GM19351 (cell line): ENCODE data around the gene PCSK5.
"Not testable (repeated sequence)": the region's sequence is repeated elsewhere in the genome, so short reads cannot be mapped to it uniquely, and the experiment has no call there.

Experiments
- ATAC-seq: cut with Tn5 transposase; IDR thresholded peaks from one replicate; pipeline ENCODE4 v1.9.1; 2021; ENCODE audit warnings: mild to moderate bottlenecking, moderate library complexity; ENCODE audit not compliant: unreplicated experiment

PCSK5 gene

DNA sequence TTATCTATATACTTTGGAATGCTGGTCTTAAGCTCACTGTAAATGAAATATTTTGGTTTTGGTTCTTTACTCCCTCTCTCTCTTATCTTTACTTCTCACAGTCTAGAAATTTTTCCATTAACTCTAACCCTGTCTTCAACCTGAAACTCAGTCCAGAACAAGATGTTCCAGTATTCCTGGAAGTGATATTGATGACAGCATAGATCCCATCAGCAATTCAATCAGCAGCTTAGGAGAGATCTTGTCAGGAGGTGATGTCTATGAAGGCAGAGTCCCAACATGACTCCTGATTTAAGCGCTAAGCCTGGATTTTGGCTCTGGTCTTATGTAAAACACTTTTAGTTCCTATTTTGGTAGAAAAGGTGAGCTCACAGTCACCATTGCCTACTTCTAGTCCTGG is 451.1 kb downstream of the PCSK5 start:
- ATAC-seq = no peak

DNA sequence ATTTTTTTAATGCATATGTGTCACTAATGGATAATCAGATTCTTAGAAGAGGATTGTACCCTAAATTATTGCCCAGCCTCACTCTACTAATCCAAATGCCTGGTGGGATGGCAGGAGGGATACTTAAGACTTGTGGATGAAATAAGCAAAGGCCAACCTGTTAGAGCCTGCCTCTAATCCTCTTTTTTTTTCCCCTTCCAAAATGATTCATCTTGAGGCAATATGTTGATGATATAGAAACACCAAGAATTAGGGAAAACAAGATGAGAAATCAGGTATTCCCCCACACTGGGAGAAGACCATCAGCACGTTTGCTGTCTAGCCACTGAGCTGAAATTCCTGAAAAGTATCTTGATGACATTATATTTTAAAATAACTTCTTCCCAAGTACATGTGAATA is 451.7 kb downstream of the PCSK5 start:
- ATAC-seq = no peak

DNA sequence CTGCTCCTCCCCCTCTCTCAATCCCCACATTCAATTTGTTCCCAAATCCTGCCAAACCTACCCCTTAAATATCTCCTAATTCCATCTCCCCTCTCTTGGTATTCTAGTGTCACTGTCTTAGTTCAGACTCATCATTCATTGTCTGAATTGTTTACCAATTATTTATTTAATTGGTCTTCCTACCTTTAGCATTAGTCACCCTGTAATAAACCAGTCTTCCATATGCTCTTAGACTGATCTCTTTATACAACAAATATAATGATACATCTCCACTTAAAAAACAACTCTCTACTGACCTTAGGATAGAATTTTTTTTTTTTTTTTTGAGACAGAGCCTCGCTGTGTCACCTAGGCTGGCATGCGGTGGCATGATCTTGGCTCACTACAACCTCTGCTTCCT is 452.4 kb downstream of the PCSK5 start:
- no peak for ATAC-seq

DNA sequence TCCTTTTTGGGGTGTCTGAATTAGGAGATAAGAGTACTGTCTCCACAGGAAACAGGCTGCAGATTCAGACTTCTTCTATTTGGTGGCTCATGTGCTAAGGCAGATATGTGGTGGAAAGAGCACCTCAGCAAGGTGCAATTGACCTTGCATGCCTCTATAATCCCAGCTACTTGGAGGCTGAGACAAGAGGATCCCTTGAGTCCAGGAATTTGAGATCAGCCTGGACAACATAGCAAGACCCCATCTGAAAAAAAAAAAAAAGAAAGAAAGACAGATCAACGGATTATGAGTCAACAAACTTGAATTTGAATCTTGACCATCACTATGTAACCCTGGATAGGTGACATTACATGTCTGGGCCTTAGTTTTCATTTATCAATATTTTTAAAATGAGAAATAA is 459.4 kb downstream of the PCSK5 start:
- no peak for ATAC-seq

DNA sequence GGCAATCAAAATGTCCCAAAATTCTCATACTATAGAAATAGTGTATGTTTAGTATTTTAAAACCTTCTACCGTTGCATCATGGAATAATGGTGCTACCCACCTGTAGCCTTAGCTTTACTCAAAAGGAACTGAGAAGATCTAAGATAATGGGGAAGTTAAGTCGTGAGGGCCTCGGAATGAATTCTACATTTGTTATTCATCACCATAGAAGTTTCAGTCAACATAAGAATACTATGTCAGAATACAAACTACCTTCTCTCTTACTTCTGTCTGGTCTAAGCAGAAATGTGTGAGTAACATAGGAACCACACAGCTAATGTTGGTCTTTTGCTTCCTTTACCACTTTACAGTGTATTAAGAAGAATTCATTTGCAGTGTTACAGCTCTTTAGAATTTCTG is 460.5 kb downstream of the PCSK5 start:
- peak; percentile 69 for ATAC-seq

DNA sequence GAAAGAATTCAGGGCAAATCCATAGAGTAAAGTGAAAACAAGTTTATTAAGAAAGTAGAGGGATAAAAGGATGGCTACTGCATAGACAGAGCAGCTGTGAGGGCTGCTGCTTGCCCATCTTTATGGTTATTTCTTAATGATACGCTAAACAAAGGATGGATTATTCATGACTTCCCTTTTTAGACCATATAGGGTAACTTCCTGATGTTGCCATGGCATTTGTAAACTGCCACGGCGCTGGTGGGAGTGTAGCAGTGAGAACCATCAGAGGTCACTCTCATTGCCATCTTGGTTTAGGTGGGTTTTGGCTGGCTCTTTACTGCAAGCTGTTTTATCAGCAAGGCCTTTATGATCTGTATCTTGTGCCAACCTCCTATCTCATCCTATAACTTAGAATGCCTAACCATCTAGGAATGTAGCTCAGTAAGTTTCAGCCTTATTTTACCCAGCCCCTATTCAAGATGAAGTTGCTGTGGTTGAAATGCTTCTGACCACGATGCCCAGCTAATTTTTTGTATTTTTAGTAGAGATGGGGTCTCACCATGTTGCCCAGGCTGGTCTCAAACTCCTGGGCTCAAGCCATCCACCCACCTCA is 461.6 kb downstream of the PCSK5 start:
- no peak for ATAC-seq

DNA sequence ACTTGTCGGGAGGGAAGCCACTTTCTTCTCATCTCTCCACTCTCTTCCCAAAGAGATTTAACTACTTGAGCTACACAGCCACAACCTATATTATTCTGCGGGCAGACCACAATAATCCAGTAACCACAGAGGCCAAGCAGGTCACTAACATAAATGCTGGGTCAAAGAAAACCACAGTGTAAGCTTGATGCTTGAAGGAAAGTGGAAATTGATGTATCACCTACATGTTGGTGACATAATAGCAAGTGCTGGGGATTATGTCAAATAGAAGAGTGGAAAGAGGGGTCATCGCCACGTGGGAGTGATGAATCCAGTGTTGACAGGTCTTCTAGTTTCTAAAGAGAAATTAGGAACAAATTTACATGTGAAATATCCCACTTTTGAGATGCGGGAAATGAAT is 462.8 kb downstream of the PCSK5 start:
- no peak for ATAC-seq

DNA sequence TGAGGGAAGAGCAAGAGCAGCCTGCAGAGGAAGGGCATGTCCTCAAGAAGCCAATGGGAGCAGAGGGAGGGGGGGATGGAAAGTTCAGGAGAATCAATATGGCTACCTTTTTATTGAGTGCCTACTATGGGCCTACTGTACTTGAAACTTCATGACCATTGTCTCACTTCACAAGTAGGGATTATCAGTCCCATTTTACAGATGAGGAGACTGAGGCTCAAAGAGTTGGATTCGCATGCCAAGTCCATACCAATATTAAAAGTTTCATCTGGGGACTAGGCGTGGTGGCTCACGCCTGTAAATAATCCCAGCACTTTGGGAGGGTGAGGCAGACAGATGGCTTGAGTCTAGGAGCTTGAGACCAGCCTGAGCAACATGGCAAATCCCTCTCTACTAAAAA is 463.7 kb downstream of the PCSK5 start:
- ATAC-seq = no peak

DNA sequence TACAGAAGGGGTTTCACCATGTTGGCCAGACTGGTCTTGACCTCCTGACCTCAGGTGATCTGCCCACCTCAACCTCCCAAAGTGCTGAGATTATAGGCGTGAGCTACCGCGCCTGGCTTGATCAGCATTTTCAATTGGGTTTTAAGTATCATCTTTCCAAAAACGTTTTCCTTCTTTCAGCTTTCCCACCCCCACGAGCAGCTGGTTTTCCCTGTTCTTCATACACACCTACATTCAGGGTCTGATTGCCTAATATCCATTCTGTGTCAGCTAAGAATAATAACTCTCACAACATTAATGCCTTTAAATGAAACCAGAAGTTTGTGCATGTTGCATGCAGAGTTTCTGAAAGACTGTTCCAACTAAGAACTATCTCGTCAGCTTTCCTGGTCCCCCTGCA is 465.4 kb downstream of the PCSK5 start:
- no peak for ATAC-seq

DNA sequence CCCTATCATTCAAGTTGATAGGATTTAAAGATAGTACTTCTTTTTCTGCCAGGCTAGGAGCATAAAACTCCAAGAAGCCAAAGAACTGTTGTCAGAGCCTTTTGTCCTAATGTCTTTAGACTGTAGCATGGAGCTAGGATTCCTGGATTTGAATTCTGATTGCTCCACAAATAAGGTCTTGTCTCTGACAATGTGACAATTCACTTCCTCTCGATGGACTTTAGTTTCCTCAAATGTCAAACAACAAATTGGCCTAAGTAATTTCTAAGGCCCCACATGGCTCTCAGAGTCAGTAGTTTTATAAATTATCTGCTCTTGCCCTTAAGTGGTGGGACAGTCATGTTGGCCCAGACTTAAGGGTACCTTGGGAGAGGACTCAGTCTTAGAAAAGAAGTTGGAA is 467.1 kb downstream of the PCSK5 start:
- ATAC-seq = no peak

DNA sequence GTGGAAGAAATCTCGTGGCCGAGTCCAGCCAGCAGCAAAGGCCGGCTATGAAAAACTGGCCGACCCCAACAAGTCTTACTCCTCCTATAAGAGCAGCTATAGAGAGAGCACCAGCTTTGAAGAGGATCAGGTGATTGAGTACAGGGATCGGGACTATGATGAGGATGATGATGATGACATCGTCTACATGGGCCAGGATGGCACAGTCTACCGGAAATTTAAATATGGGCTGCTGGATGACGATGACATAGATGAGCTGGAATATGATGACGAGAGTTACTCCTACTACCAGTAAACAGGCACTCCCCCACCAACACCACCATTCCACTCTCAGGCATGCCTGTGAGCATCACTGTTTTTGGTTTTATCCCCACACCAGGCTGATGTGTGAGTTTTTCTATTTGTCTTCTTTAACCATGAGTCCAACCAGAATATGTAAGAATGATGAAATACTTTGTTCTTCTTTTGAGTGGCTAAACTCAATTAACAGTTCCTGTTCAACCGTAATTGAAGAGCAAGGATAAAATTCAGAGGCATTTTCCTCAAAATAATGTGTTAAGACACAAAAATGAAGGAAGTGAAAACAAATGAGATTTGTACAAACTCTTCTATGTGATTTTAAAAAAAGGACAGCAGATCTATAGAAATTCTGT is 468.3 kb downstream of the PCSK5 start:
- no peak for ATAC-seq

GRCh38 chr9:76359365-76359764 is 468.9 kb downstream of the PCSK5 start:
- ATAC-seq = no peak

DNA sequence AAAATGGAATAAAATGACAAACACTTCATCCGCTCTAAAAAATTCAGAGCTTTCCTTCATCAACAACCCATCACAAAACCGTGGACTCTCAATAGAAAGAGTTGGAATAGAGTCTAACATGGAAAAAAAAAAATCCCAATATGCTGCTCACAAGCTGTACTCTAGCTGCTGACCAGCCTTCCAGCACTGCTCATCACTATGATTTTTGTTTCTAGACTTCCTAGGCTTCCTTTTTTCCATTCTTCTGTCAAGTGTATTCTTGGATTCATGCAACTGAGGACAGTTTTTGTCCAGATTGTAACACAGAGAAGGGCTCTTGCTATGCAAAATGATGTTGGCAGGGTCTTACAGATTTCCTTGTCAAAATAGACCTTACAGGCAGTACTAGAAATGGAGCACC is 469.3 kb downstream of the PCSK5 start:
- ATAC-seq = no peak

- not testable (repeated sequence) for ATAC-seq
These were observed 472.0 kb downstream of the PCSK5 start for GRCh38 chr9:76362332-76363031.

DNA sequence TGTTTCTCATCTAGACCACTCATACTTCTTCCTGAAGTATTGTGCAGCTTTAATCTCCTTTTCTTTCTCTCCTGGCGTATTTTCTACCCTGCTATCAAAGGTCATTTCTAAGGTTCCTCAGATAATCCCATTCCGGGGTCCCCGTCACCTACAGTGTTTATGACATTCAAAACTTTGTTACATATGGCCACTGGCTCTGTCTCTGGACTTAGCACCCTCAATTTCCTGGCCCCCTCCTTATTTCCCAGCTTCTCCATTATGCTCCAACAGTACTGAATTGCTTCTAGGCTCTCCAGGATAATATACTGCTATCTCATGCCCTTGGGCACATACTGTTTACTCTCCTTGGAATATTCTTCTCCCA is 472.5 kb downstream of the PCSK5 start:
- no peak for ATAC-seq

DNA sequence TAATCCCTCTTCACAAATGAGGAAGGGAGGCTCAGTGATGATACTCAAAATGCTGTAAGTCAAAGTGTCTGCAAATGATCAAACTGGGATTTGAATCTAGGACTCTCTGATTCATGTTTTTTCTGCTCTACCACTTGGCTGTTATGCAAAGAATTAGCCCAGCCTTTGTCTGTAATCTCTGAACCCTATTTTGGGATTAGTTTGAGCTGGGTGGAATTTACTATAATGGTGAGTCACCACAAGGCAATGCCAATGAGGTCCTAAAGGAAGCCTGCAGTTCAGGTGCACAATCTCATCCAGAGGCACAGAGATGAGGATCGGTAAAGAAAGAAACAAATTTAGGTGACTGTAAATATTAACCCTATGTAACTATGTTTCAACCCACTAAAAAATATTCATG is 474.6 kb downstream of the PCSK5 start:
- ATAC-seq = no peak

- ATAC-seq = no peak
These were observed 475.8 kb downstream of the PCSK5 start for GRCh38 chr9:76366275-76366674.

DNA sequence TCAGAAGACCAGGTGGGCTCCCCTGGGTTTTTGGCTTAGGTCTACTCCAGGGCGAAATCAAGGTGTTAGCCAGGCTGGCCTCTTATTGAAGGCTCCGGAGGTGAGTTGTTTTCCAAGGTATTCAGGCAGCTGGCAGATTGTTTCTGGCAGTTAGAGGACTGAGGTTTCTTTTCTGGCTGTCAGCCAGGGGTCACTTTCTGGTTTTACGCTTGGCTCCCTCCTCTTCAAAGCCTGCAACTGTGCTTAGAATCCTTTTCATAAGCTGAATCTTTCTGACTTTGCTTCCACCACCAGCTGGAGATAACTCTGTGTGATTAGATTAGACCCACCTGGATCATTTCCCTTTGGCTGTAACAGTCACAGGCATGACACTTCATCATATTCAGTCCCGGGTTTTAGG is 479.1 kb downstream of the PCSK5 start:
- peak; percentile 66 for ATAC-seq

- no peak for ATAC-seq
These were observed 480.0 kb downstream of the PCSK5 start for GRCh38 chr9:76370396-76371023.

DNA sequence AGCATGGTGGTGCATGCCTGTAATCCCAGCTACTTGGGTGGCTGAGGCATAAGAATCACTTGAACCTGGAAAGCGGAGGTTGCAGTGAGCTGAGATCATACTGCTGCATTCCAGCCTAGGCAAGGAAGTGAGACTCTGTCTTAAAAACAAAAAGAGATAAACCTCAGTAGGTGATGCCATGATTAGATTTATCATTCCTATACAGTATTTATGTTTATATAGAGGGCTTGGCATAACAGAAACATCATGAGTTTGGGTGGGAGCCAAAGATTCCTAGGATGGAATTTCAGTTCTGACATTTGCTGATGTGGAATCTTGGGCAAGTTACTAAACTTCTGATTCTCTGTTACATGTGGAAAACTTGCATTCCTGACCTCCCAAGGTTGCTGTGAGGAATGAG is 481.4 kb downstream of the PCSK5 start:
- no peak for ATAC-seq

DNA sequence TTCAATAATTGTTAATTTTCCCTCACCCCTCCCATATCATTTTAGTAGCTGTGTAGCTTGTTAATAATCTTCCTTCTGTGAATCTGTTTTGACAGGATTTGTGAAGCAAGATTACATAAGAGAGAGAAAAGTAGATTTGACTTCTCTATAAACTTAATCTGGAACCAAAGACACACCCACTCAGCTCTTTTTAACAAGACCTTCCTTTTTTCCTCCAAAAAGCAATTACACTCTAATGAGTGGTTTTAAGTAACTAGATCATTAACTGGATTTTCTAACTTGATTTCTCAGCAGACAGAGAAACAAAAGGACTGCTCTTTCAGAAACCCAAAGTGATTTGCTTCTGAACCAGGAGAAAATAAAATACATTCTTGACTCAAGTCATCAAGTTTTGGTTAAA is 481.9 kb downstream of the PCSK5 start:
- ATAC-seq = no peak

GRCh38 chr9:76373173-76373783 is 482.8 kb downstream of the PCSK5 start:
- peak; percentile 55 for ATAC-seq
